NCI-H2227 (cell line): Measurements from ENCODE around the gene USP25.

ENCODE experiments used
- DNase-seq: peaks from one replicate; lab custom pipeline; 2025; ENCODE audit not compliant: unreplicated experiment; lab: John Stamatoyannopoulos, UW

The USP25 gene, protein sequence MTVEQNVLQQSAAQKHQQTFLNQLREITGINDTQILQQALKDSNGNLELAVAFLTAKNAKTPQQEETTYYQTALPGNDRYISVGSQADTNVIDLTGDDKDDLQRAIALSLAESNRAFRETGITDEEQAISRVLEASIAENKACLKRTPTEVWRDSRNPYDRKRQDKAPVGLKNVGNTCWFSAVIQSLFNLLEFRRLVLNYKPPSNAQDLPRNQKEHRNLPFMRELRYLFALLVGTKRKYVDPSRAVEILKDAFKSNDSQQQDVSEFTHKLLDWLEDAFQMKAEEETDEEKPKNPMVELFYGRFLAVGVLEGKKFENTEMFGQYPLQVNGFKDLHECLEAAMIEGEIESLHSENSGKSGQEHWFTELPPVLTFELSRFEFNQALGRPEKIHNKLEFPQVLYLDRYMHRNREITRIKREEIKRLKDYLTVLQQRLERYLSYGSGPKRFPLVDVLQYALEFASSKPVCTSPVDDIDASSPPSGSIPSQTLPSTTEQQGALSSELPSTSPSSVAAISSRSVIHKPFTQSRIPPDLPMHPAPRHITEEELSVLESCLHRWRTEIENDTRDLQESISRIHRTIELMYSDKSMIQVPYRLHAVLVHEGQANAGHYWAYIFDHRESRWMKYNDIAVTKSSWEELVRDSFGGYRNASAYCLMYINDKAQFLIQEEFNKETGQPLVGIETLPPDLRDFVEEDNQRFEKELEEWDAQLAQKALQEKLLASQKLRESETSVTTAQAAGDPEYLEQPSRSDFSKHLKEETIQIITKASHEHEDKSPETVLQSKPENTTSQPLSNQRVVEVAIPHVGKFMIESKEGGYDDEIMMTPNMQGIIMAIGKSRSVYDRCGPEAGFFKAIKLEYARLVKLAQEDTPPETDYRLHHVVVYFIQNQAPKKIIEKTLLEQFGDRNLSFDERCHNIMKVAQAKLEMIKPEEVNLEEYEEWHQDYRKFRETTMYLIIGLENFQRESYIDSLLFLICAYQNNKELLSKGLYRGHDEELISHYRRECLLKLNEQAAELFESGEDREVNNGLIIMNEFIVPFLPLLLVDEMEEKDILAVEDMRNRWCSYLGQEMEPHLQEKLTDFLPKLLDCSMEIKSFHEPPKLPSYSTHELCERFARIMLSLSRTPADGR

GRCh38 chr21:15729674-15730483, at the start of gene USP25:
TSS of gene USP25 (plus strand) at chr21:15729982. CDS start at chr21:15730394, 412 bp downstream.
- peak; percentile 90 for DNase-seq

- DNase-seq = no peak
Measured at GRCh38 chr21:15682186-15682895, 47.4 kb upstream of the USP25 start.

DNA sequence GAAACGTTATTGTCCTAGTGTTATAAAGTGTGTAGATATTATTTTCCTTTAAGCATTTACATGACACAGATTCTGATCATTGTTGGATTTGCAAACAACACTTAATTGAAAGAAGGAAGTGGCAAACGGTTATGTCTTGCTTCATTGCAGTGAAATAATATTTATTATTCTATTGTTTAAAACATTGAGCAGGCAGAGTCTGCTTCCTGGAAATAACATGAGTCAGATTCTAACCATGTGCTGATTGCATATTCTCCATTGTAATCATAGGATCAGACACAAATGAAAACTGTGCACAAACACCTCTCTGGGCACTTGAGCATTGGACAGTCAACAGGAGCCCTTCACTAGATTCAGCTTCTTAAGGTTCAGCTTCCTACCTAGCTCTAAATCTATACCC, 46.8 kb upstream of the USP25 start:
- no peak for DNase-seq

DNA sequence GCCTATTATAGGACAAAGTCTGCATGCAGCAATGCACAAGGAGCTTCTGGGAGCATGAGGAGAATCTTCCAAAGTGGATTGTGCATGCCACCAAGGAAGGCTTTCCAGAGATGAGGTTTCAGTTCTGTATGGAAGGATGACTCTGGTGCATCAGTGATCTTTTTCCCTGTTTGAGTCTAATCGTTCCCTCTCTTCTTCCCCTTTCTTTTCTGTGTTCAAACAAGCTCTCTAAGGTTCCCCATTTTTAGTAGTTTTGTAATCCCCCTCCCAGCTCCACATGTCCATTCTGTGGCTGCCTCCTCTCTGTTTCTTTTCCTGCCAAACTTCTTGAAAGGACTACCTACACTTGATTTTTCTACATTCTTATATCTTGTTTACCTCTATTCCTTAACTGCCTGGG, 43.3 kb upstream of the USP25 start:
- DNase-seq = no peak

DNA sequence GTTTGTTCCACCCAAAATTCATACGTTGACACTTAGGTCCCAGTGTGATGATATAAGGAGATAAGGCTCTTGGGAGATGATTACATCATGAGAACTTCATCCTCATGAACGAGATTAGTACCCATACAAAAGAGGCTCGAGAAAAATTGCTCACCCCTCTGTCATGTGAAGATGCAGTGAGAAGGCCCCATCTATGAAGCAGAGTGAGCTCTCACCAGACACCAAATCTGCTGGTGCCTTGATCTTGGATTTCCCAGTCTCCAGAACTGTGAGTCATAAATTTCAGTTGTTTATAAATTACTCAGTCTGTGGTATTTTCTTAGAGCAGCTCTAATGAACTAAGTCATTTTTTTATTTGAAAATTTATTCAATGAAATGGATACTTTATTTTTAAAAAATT, 42.6 kb upstream of the USP25 start:
- DNase-seq = no peak

DNA sequence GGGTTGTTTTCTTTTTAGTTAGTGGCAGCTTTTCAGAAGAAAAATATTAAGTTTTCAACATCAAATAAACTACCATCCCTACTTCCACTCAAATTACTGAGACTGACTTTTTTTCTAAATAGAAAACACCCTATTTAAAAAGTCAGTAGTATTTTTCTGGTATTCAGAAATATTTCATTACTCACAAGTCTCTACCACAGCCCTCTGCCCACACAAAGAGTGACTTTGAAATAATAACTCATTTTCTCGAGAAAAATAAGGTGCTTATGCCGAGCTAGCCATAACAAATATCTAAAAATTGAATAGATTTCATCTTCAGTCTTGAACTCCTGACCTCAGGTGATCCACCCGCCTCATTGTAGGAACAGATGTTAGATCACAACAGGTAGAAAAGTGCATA, 41.8 kb upstream of the USP25 start:
- DNase-seq = no peak

DNA sequence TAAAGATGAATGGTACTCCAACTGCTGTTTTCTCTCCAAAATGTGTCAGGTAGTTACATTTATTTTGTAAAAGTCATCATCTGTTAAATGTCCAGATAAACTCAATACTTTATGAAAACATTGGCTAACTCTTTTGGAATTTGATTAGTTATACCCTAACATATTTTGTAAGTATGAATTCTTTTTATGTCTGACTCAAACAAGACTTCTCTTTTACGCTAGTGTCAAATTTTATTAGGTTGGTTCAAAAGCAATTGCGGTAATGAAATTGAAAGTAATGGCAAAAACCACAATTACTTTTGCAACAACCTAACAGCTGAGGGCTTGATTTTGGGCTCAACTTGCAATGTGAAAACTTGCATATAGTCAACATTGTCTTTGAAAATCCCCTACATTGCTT, 41.0 kb upstream of the USP25 start:
- DNase-seq = no peak

DNA sequence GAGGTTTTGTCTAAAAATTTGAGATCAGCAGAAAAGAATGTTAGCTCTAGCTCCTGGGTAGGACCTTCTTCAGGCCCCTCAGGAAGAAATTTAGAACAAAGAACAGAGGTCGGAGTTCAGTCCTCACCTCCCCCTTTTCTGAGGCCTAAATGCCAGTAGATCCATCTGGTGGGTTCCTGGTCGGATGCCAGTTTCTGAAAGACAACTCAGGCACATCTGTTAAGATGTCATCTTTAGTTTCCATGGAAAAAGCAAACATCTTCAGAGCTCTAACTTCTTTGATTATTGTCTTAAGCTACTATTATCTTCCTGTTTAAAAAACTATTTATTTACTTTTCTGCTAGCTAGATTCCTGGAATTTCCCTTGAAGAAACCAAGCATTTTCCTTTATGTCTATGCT, 37.1 kb upstream of the USP25 start:
- DNase-seq = no peak

- DNase-seq = no peak
Measured at GRCh38 chr21:15695241-15695640, 34.5 kb upstream of the USP25 start.

- DNase-seq = no peak
Measured at GRCh38 chr21:15701830-15702229, 28.0 kb upstream of the USP25 start.

DNA sequence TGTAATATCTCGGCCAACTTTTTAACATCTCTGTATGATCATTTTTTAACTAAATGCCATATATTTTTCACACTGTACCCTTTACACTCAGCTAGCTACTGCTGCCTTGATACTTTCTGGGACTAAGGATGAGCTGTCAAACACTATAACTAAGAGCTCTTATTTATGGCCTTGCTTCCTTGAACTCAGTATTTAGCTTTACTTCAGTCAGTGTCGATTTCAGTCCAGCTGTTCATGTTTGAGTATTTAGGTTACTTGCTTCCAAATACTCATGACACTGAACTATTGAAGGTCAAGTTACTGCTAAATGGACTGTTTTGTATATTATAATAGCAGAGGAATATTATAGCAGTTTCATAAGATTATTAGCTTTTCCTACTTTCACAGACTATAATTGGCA, 25.9 kb upstream of the USP25 start:
- no peak for DNase-seq

- DNase-seq = no peak
Measured at GRCh38 chr21:15706696-15707095, 23.1 kb upstream of the USP25 start.

- DNase-seq = no peak
Measured at GRCh38 chr21:15713412-15713811, 16.4 kb upstream of the USP25 start.

DNA sequence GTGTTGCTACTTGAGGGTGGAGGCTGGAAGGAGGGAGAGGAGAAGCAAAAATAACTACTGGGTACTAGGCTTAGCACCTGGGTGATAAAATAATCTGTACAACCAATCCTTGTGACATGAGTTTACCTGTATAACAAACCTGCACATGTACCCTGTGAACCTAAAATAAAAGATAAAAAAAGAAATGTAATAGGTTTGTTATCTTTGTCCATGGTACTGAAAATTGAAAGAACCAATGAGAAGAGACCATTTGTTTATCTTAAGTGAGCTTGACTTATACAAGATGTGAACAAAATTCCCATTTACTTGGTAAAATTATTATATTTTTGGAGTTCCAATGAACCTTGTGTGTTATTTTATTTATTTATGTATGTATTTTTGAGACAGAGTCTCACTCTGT, 11.1 kb upstream of the USP25 start:
- DNase-seq = no peak

- no peak for DNase-seq
Measured at GRCh38 chr21:15719976-15720375, 9.8 kb upstream of the USP25 start.

GRCh38 chr21:15722591-15723324, 7.0 kb upstream of the USP25 start:
- no peak for DNase-seq

- no peak for DNase-seq
Measured at GRCh38 chr21:15725949-15726348, 3.8 kb upstream of the USP25 start.

DNA sequence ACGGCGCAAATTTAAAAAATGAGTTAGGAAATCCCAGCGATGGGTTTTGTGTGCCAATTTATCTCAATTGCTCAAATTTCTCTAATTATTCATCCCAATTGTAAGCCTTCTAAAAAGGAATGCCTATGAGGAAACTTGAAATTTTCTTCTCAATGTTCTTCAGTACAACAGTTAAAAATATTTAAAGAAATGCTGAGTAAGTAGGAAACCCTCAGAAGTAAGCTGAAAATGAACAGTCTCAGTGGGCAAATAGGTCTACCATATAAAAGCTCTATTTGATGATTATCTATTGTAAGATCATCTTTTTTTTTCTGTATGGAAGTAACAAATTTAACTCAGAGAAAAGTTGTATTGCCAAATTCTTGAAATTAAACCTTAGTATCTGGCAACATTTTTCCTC, 1.7 kb upstream of the USP25 start:
- no peak for DNase-seq

DNA sequence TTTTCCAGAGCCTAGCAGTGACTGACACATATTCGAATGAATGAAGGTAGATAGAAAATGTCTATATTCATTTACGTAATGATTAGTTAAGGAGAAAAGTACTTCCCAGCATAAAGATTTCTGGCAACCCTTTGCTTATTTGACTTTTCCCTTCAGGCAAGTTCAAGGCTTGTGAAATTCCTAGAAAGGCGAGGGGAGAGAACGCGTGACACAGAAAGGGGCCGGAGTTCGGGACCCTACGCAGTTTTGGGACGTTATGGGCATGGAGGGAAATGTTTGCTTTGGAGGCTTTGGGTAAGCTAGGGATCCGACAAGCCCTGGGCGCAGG, 472 bp upstream of the USP25 start:
- DNase-seq = no peak
